AG09319 (cell line): ENCODE measurements around the gene PSME1.
"Not testable (repeated sequence)": the region's sequence is repeated elsewhere in the genome, so short reads cannot be mapped to it uniquely, and the experiment has no call there.

Experiments used
- DNase-seq: peaks from one replicate; pipeline ENCODE4 v3.0.0-alpha.2; 2010; ENCODE audit warnings: low read depth; ENCODE audit errors: extremely low read depth
- TF ChIP-seq, protein P1 (sequence below): IDR thresholded peaks from 2 replicates; pipeline ENCODE4 v1.5.1; 2011; ENCODE audit warnings: low read depth, mild to moderate bottlenecking, inconsistent platforms, low read length, moderate library complexity

Gene PSME1

DNA sequence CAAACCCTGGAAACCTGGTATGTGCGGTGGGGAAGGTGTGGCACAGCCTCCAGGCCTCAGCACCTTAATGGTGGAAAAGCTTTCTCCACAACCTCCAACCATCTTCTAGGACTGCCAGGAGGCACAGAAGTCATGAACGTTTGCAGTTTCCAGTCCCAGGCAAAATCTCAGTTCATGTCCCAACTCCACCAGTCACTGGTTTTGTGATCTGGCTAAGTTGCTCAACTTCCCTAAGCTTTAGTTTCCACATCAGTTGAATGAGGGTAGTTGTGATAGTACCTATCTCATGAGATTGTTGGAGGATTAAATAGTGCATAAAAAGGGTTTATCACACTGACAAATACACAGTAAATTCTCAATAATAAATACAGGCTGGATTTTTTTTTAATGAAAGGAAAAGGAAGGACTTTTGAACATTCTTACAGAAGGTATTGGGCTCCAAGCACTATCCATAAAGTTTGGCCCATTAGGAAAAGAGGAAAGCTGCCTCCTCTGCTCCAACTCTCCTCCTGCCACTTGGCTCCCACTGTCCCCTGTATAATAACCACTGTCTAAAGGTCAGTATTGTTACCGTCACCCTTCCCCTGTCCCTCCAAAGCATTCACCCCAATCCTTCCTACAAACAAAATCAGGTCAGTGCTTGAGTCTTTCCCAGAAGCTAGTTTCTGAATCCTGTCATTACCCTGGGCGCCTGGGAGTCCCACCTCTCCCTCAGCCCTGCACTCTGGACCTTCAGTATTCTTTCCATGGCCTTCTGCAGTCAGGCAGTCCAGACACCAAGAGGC, 35.6 kb upstream of the PSME1 start:
- TF ChIP-seq, protein P1, sequence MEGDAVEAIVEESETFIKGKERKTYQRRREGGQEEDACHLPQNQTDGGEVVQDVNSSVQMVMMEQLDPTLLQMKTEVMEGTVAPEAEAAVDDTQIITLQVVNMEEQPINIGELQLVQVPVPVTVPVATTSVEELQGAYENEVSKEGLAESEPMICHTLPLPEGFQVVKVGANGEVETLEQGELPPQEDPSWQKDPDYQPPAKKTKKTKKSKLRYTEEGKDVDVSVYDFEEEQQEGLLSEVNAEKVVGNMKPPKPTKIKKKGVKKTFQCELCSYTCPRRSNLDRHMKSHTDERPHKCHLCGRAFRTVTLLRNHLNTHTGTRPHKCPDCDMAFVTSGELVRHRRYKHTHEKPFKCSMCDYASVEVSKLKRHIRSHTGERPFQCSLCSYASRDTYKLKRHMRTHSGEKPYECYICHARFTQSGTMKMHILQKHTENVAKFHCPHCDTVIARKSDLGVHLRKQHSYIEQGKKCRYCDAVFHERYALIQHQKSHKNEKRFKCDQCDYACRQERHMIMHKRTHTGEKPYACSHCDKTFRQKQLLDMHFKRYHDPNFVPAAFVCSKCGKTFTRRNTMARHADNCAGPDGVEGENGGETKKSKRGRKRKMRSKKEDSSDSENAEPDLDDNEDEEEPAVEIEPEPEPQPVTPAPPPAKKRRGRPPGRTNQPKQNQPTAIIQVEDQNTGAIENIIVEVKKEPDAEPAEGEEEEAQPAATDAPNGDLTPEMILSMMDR = no peak
- DNase-seq = no peak

DNA sequence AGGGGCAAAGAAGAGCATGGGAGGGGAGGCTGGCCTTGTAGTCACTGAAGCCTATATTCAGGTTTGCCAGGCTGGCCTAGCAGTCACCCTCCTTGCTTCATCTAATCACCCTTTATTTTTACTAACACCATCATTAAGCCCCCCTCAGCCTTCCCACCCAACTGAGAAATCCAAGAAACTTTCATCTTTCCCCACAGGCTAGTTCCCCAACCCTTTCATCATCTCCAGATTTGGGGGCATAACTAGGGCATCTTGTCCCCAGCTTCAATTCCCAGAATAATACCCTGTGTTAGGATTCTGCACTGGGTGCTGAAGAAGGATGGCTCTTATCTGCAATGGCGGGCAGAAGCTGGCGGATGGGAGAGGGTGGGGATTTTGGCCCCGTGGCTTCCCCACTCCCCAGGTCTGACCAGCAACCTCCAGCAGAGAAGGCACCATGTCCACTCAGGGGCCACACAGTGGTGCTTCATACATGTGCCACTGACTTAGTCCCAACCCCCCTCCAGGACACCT, 35.0 kb upstream of the PSME1 start:
- TF ChIP-seq, protein P1 = no peak
- DNase-seq = no peak

DNA sequence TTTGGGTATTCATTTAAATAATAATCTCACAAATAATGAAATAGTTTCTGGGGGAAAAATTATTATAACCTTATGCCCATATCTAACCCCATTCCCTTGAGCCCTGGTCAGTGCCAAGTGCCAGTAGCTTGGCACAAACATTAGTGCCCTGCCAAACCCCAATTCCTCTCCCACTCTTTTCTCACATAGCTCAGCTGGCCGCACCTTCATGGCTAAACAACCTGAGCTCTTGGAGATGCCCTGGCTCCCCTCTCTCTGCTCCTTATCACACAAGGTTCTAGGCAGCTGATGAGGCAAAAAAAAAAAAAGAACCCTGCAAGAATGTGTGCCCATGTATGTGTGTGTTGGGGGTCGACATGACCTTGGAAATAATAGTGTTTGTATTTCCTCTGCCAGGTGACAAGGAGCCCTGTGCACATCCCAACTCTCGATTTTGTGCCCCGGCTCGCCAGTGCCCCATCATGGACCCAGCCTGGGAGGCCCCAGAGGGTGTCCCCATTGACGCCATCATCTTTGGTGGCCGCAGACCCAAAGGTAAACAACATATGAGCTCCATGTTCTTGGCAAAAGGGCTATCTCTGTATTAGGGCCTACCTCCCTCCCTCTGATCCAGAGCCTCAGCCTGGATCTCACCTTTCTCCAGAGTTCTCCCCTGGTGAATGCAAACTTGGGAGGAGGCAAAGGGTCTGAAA, 33.5 kb upstream of the PSME1 start:
- DNase-seq = no peak
- TF ChIP-seq, protein P1 = no peak

DNA sequence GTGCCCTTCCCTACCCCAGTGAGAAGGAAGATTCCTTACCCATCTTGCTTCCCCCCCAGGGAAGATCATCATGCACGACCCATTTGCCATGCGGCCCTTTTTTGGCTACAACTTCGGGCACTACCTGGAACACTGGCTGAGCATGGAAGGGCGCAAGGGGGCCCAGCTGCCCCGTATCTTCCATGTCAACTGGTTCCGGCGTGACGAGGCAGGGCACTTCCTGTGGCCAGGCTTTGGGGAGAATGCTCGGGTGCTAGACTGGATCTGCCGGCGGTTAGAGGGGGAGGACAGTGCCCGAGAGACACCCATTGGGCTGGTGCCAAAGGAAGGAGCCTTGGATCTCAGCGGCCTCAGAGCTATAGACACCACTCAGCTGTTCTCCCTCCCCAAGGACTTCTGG, 32.5 kb upstream of the PSME1 start:
- DNase-seq = no peak
- TF ChIP-seq, protein P1 = no peak

DNA sequence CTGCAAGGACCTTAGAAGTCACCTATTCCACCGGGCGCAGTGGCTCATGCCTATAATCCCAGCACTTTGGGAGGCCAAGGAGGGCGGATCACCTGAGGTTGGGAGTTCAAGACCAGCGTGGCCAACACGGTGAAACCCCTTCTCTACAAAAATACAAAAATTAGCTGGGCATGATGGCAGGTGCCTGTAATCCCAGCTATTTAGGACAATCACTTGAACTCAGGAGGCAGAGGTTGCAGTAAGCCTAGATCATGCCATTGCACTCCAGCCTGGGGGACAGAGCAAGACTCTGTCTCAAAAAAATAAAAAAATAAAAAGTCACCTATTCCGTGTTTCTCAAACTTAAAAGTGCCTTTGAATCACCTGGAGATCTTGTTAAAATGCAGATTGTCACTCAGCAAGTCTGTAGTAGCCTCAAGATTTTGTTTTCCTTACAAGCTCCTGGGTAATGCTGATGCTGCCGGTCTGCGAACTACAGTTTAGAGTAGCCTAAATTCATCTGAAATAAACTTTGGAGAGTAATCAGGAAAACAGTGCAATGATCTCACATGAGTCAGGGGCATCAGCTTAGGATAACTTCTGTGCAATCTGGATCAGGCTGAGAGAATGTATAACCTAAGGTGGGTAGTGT, 30.3 kb upstream of the PSME1 start:
- DNase-seq = not testable (repeated sequence)

DNA sequence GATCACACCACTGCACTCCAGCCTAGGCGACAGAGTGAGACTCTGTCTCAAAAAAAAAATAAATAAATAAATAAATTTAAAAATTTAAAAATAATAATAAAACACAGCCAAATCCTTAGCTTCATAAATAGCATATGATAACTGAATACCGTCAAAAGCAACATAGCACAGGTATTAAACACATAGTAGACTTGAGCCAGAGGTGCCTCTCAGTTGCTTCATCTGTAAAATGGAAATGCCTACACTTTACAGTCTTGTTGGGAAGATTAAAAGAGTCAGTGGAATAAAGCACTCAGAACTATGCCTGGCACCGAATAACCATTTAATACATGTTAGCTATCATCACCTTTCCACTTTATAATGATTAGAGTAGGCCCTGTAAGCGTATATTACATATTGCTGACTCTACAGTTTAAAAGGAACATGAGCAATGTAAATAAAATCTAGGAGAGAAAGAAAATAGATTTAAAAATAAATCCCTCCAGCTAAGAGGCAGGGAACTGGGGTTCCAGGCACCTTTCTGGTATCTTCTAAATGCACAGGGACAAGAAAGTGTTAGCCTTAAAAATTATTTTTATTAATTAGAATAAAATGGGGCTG, 29.2 kb upstream of the PSME1 start:
- DNase-seq = no peak
- TF ChIP-seq, protein P1 = no peak

DNA sequence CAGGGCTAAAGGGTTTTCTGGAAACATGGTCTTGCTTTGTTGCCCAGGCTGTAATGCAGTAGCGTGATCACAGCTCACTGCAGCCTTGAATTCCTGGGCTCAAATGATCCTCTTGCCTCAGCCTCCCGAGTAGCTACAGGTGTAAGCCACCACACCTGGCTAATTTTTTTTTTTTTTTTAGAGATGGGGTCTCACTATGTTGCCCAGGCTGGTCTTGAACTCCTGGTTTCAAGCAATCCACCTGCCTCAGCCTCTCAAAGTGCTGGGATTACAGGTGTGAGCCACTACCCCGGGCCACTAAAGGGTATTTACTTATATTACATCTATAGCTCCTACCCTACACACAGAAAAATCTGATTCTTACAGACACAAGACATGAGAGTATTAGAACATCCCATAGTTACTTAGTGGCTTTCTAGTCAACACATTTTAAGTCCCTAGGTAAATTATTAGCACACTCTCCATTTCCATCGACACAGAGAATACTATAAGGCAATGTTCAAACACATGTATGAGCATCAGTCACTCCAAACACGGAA, 27.6 kb upstream of the PSME1 start:
- TF ChIP-seq, protein P1 = no peak
- DNase-seq = no peak
